Fibroblast of the aortic adventitia (primary cell): ENCODE results near the gene GALNT12. TPM values are rescaled to one million over a fixed set of nuclear protein-coding genes. Genes with fewer than 3 reads are reported as not detected.

Experiments
- DNase-seq: peaks from one replicate; pipeline ENCODE4 v3.0.0-alpha.2; 2010; ENCODE audit warnings: low read depth
- H3K4me3 ChIP-seq: 2 replicates; pipeline ENCODE4 v1.5.1; 2011; ENCODE audit warnings: low read depth, mild to moderate bottlenecking, control low read depth, low read length, moderate library complexity
- CTCF ChIP-seq: IDR thresholded peaks from 2 replicates; pipeline ENCODE4 v1.5.1; 2011; ENCODE audit warnings: mild to moderate bottlenecking, low read length, control low read depth, inconsistent platforms; ENCODE audit not compliant: insufficient read depth
- total RNA-seq: library from RNA; depleted of rRNA; stranded (reverse); fragments of >200 nt; gene quantifications from 2 replicates; pipeline ENCODE4 v1.2.3, GENCODE V29; 2012; ENCODE audit warnings: low replicate concordance

Gene GALNT12
- total RNA-seq, 1 donor = 24.9 TPM

GRCh38 chr9:98862936-98863335, 55.5 kb downstream of the GALNT12 start:
- no peak for DNase-seq
- TF ChIP-seq CTCF = no peak
- no peak overlapping the region for H3K4me3 ChIP-seq

GRCh38 chr9:98864281-98865174, 57.1 kb downstream of the GALNT12 start:
- DNase-seq = peak; percentile 62
- no peak overlapping the region for H3K4me3 ChIP-seq
- no peak for TF ChIP-seq CTCF

GRCh38 chr9:98865284-98865875, 57.9 kb downstream of the GALNT12 start:
- no peak overlapping the region for H3K4me3 ChIP-seq
- DNase-seq = no peak
- TF ChIP-seq CTCF = no peak

GRCh38 chr9:98866435-98867102, 59.1 kb downstream of the GALNT12 start:
- no peak for TF ChIP-seq CTCF
- peak; percentile 44 for DNase-seq
- H3K4me3 ChIP-seq = no peak overlapping the region

- peak; percentile 35 for DNase-seq
- no peak overlapping the region for H3K4me3 ChIP-seq
- no peak for TF ChIP-seq CTCF
Measured at GRCh38 chr9:98867103-98867428, 59.6 kb downstream of the GALNT12 start.

GRCh38 chr9:98867429-98868168, 60.1 kb downstream of the GALNT12 start:
- H3K4me3 ChIP-seq = no peak overlapping the region
- no peak for TF ChIP-seq CTCF
- DNase-seq = peak; percentile 99
